ENCODE results near the gene TOMM40L.

- TF ChIP-seq PAX5 (IDR thresholded peaks at IDR 0.05; ENCODE audit: insufficient read depth, low read length, severe bottlenecking) = no peak
- no peak for TF ChIP-seq POLR2A (IDR thresholded peaks at IDR 0.05; ENCODE audit: low read depth, low read length)
These were observed 704 bp upstream of the TOMM40L start for GRCh38 chr1:161225178-161225533.
